SK-N-SH (cell line): Measurements from ENCODE around the gene NDUFAF8. TPM values are rescaled to one million over a fixed set of nuclear protein-coding genes. Genes with fewer than 3 reads are reported as not detected.

Source experiments
- CTCF ChIA-PET: fragments of 300-600, 350-600 bp; formaldehyde crosslinking; extraction: SDS; loops from one replicate; lab custom pipeline; 2021; lab: Yijun Ruan, JAX
- POLR2A ChIA-PET: fragments of 350-600 bp; sonication (Branson Sonifier 250); formaldehyde crosslinking; extraction: SDS; loops from one replicate; lab custom pipeline; 2020; ENCODE audit warnings: antibody characterized with exemption, inconsistent platforms; lab: Yijun Ruan, JAX
- DNase-seq: peaks from one replicate; pipeline ENCODE4 v3.0.0; 2012
- H2AFZ ChIP-seq: fragments of 200-600 bp; sonication (generic); 2 replicates; pipeline ENCODE4 v1.8.1; 2016; ENCODE audit warnings: antibody characterized with exemption, mild to moderate bottlenecking, low read depth
- H3F3A ChIP-seq: fragments of 200-600 bp; sonication (generic); replicated peaks from 2 replicates; pipeline ENCODE3; 2016; ENCODE audit warnings: antibody characterized with exemption, mild to moderate bottlenecking; ENCODE audit not compliant: insufficient read depth
- H3K27ac ChIP-seq, 2 experiments: fragments of 200-500 bp in 1 of 2; fragments of 200-600 bp in 1 of 2; sonication (Bioruptor generic) in 1 of 2; sonication (generic), shearing (Covaris generic) in 1 of 2; 2 replicates each; pipeline versions ENCODE4 v1.5.1 to v1.6.1; 2014 to 2016; ENCODE audit warnings: low read depth in 2 of 2, inconsistent platforms in 1 of 2, low read length in 1 of 2, mild to moderate bottlenecking in 1 of 2, mixed read lengths in 1 of 2
- H3K27me3 ChIP-seq: fragments of 200-600 bp; sonication (generic), shearing (Covaris generic); 2 replicates; pipeline ENCODE4 v1.6.1; 2016; ENCODE audit warnings: mixed run types; ENCODE audit not compliant: insufficient read depth
- H3K36me3 ChIP-seq, 2 experiments: fragments of 200-500 bp in 1 of 2; fragments of 200-600 bp in 1 of 2; sonication (Bioruptor generic) in 1 of 2; sonication (generic) in 1 of 2; replicated peaks in 1 of 2; 2 replicates each; pipeline versions ENCODE3 to v1.5.1; 2014 to 2016; ENCODE audit warnings: low read length in 1 of 2, mild to moderate bottlenecking in 1 of 2; ENCODE audit not compliant: insufficient read depth in 2 of 2, control insufficient read depth in 1 of 2
- H3K4me1 ChIP-seq, 2 experiments: fragments of 200-500 bp in 1 of 2; fragments of 200-600 bp in 1 of 2; sonication (Bioruptor generic) in 1 of 2; sonication (generic), shearing (Covaris generic) in 1 of 2; 2 replicates each; pipeline versions ENCODE4 v1.5.1 to v1.6.1; 2014 to 2016; ENCODE audit warnings: low read depth in 1 of 2, low read length in 1 of 2, mixed run types in 1 of 2; ENCODE audit not compliant: insufficient read depth in 2 of 2, control insufficient read depth in 1 of 2
- H3K4me2 ChIP-seq: fragments of 200-600 bp; sonication (generic), shearing (Covaris generic); 2 replicates; pipeline ENCODE4 v1.6.1; 2017; ENCODE audit warnings: mixed run types
- H3K4me3 ChIP-seq, 2 experiments: fragments of 200-500 bp in 1 of 2; fragments of 200-600 bp in 1 of 2; sonication (Bioruptor generic) in 1 of 2; sonication (generic), shearing (Covaris generic) in 1 of 2; 2 replicates each; pipeline versions ENCODE4 v1.5.1 to v1.8.1; 2014 to 2016; ENCODE audit warnings: low read depth in 2 of 2, inconsistent platforms in 1 of 2, low read length in 1 of 2, mild to moderate bottlenecking in 1 of 2, mixed read lengths in 1 of 2, moderate library complexity in 1 of 2
- H3K79me2 ChIP-seq: fragments of 200-600 bp; sonication (generic); 2 replicates; pipeline ENCODE4 v1.8.1; 2017; ENCODE audit warnings: mild to moderate bottlenecking; ENCODE audit not compliant: insufficient read depth
- H3K9ac ChIP-seq: fragments of 200-600 bp; sonication (generic); 2 replicates; pipeline ENCODE4 v1.6.1; 2017; ENCODE audit warnings: mixed run types
- H3K9me2 ChIP-seq: fragments of 200-600 bp; sonication (generic); 2 replicates; pipeline ENCODE4 v1.6.1; 2017; ENCODE audit warnings: mixed run types
- H3K9me3 ChIP-seq: fragments of 200-600 bp; sonication (generic); 2 replicates; pipeline ENCODE4 v1.6.1; 2017; ENCODE audit warnings: mixed run types, mild to moderate bottlenecking, moderate library complexity
- H4K20me1 ChIP-seq: fragments of 200-600 bp; sonication (generic); 2 replicates; pipeline ENCODE4 v1.6.1; 2017; ENCODE audit warnings: mild to moderate bottlenecking, mixed run types; ENCODE audit not compliant: insufficient read depth
- CHD2 ChIP-seq: fragments of 150-350 bp; IDR thresholded peaks from 2 replicates; pipeline ENCODE4 v1.6.1; 2018; ENCODE audit warnings: low read length; ENCODE audit not compliant: partially characterized antibody
- FOSL2 ChIP-seq: IDR thresholded peaks from 2 replicates; pipeline ENCODE4 v1.4.0; 2012; ENCODE audit warnings: low read depth, mild to moderate bottlenecking, moderate library complexity, borderline replicate concordance
- FOXJ3 ChIP-seq: sonication (generic); formaldehyde crosslinking; IDR thresholded peaks from 2 replicates; pipeline ENCODE4 v1.5.1; 2020; ENCODE audit warnings: mild to moderate bottlenecking, missing genetic modification reagents
- FOXM1 ChIP-seq: IDR thresholded peaks from 2 replicates; pipeline ENCODE4 v1.4.0; 2012; ENCODE audit warnings: low read depth, mild to moderate bottlenecking
- GATA2 ChIP-seq: sonication (generic); formaldehyde crosslinking; IDR thresholded peaks from 2 replicates; pipeline ENCODE4 v1.5.0; 2020; ENCODE audit warnings: mild to moderate bottlenecking, missing genetic modification reagents
- IRF3 ChIP-seq: fragments of 150-350 bp; IDR thresholded peaks from 2 replicates; pipeline ENCODE4 v1.6.1; 2016; ENCODE audit warnings: mild to moderate bottlenecking, low read depth, low read length
- MEF2A ChIP-seq: IDR thresholded peaks from 2 replicates; pipeline ENCODE4 v1.4.0; 2012; ENCODE audit warnings: low read depth, borderline replicate concordance
- NFIC ChIP-seq: IDR thresholded peaks from 2 replicates; pipeline ENCODE4 v1.4.0; 2012; ENCODE audit warnings: borderline replicate concordance
- NRF1 ChIP-seq: IDR thresholded peaks from 2 replicates; pipeline ENCODE4 v1.6.1; 2012; ENCODE audit warnings: low read depth, mild to moderate bottlenecking, low read length
- PBX3 ChIP-seq: IDR thresholded peaks from 2 replicates; pipeline ENCODE4; 2012
- POLR2AphosphoS5 ChIP-seq: IDR thresholded peaks from 2 replicates; pipeline ENCODE4 v1.6.1; 2012; ENCODE audit warnings: low read depth, low read length
- RCOR1 ChIP-seq: fragments of 150-350 bp; IDR thresholded peaks from 2 replicates; pipeline ENCODE4 v1.6.1; 2017; ENCODE audit warnings: antibody characterized with exemption, low read length
- REST ChIP-seq: IDR thresholded peaks from 2 replicates; pipeline ENCODE4 v1.6.1; 2012; ENCODE audit warnings: mild to moderate bottlenecking, low read depth, low read length, moderate library complexity
- RFX5 ChIP-seq: IDR thresholded peaks from 2 replicates; pipeline ENCODE4 v1.6.1; 2012; ENCODE audit warnings: mild to moderate bottlenecking, improper control_type of control experiment, low read length
- RXRA ChIP-seq: IDR thresholded peaks from 2 replicates; pipeline ENCODE4 v1.4.0; 2012; ENCODE audit warnings: low read depth, mild to moderate bottlenecking, borderline replicate concordance
- TAF1 ChIP-seq: IDR thresholded peaks from 2 replicates; pipeline ENCODE4 v1.6.1; 2012; ENCODE audit warnings: low read depth, mild to moderate bottlenecking, low read length, moderate library complexity, borderline replicate concordance
- TCF12 ChIP-seq: IDR thresholded peaks from 2 replicates; pipeline ENCODE4 v1.4.0; 2012
- TEAD4 ChIP-seq: IDR thresholded peaks from 2 replicates; pipeline ENCODE4 v1.4.0; 2012; ENCODE audit warnings: mild to moderate bottlenecking, borderline replicate concordance; ENCODE audit not compliant: insufficient read depth
- USF2 ChIP-seq: fragments of 150-350 bp; IDR thresholded peaks from 2 replicates; pipeline ENCODE4 v1.6.1; 2017; ENCODE audit warnings: antibody characterized with exemption, low read length, low read depth, borderline replicate concordance
- WGBS: methylation state at CpG from one replicate; pipeline ENCODE4 v1.1.6; 2017; ENCODE audit warnings: low lambda C conversion rate; 5-methylcytosine and 5-hydroxymethylcytosine counted together
- polyA plus RNA-seq, 3 experiments: library from polyadenylated mRNA; depleted of rRNA; stranded (reverse); fragments of >200 nt; gene quantifications; 2 replicates each; pipeline ENCODE4 v1.2.3, GENCODE V29; 2012

NDUFAF8 gene
- polyA plus RNA-seq, 1 of the 3 experiments (the other 2 are of a cell fraction): 229 TPM

- Histone ChIP-seq H3K4me2 (no peak overlapping the region), H3K27ac (no peak overlapping the region), H2AFZ (no peak overlapping the region), H3F3A (no peaks in the 10 kb centered on the region), H3K9me3 (no peaks in the 10 kb centered on the region), H3K4me3 (no peak overlapping the region), H3K79me2 (no peaks in the 10 kb centered on the region), H3K9me2 (no peaks in the 10 kb centered on the region), H3K4me1 (no peaks in the 10 kb centered on the region; a peak in 1 of 4 replicates), H3K27me3 (no peaks in the 10 kb centered on the region), H3K36me3 (peaks cover 0 to 51% of the 10 kb centered on the region in 2 experiments), H3K9ac (no peak overlapping the region), H4K20me1 (no peaks in the 10 kb centered on the region)
- ChIA-PET POLR2A (no interaction called here), CTCF (interaction anchor here (1.0 to 14.7 kb wide), 5 partner anchors 8 to 82 kb away, joined by 3 to 147 read pairs (median 4); partner anchors contain the start of gene PVALEF)
- no peak for DNase-seq
- WGBS: 98% methylated on average over 24 of the region's 37 CpGs
- TF ChIP-seq RXRA (no peak), GATA2 (CRISPR knock-in tag) (no peak), FOXM1 (no peak), TAF1 (no peak), POLR2AphosphoS5 (no peak), NRF1 (no peak), NFIC (no peak), REST (no peak), TEAD4 (no peak), FOXJ3 (no peak), RCOR1 (no peak), TCF12 (no peak), IRF3 (no peak), PBX3 (no peak), USF2 (no peak), MEF2A (no peak), FOSL2 (no peak), CHD2 (no peak), RFX5 (no peak)
Measured at GRCh38 chr17:81194941-81195901, 43.9 kb upstream of the NDUFAF8 start.
